ENCODE measurements around the gene PLA1A.
"Not testable (repeated sequence)": the region's sequence is repeated elsewhere in the genome, so short reads cannot be mapped to it uniquely, and the experiment has no call there.

PLA1A gene

GRCh38 chr3:119665954-119666559, 68.4 kb downstream of the PLA1A start:
- no peak for DNase-seq

DNA sequence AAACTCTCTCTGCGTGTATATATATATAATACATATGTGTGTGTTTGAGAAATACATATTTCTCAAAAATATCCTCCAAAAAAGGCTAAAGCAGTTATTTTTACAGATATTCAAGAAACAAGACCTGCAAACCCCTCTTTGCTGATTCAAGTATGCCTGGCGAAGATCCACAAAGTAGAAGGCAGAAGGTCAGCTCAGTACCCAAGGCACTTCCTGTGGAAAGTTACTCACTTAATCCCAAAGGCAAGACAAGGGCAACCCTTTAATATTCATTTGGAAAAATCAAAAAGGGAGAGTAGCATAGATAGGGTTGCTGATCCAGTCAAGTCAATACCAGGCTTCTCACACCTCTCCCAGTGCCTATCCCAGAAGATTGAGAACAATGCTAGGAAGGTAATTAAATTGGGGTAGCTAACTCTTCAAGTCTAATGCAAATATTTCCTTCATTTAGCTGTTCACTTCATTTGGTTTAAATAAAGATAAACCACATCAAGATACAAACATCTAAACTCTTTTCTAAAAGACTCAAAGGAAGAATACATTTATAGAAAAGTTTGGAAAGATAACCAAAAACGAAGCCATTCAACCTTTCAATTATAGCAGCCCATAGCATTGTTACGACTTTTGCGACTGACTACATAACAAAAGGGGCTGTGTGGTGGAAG, 72.4 kb downstream of the PLA1A start:
- DNase-seq, result no peak

DNA sequence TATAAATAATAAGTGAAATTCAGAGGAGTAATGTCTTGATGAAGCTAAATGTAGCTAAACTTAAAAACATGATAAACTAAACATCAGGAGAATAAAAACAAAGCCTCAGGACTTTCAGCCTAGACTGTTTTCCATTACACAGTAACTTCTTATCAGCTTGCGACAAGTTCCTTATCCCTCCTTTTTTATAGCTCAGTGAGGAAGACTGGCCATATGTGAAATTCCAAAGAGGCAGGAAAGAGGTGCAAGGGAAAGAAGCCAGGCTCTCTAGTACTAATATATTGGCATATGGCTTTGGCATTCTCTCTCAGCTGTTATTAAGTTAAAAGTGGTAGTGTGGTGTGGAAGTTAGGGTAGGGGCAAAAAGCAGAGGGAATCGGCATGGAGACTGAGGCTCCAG, 75.1 kb downstream of the PLA1A start:
- no peak for DNase-seq

GRCh38 chr3:119673875-119674274, 76.2 kb downstream of the PLA1A start:
- DNase-seq, result no peak

DNA sequence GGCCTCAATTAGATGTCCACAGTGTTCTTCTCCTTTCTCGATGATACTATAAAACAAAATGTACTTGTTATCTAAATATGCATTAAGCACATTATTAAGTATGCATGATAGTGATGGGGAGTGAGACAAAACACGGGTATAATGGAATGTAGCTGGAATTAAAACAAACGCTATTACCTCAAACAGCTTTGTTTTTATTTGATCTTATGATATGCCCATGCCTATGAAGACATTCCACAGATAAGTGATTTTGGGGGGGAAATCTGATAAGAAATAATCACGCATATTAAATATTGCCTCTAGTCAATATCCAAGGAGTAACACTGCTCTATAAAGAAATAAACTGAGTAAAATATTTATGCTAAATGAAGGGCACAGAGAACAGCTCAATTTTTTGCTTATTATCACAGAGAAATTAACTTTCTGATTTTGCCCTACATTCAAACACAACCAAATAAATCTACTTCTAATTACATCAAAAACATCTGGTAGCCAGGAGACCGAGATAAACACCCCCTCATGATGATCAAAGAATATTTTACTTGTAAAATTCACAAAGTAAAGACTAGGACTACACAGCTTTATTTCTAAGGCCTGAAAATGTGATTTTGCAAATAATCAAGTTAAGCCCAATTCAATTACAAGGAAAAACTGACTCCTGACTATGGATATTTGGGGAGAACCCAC, 77.6 kb downstream of the PLA1A start:
- DNase-seq, result no peak

- no peak for DNase-seq
Observed at GRCh38 chr3:119676020-119676419, 78.3 kb downstream of the PLA1A start.

DNA sequence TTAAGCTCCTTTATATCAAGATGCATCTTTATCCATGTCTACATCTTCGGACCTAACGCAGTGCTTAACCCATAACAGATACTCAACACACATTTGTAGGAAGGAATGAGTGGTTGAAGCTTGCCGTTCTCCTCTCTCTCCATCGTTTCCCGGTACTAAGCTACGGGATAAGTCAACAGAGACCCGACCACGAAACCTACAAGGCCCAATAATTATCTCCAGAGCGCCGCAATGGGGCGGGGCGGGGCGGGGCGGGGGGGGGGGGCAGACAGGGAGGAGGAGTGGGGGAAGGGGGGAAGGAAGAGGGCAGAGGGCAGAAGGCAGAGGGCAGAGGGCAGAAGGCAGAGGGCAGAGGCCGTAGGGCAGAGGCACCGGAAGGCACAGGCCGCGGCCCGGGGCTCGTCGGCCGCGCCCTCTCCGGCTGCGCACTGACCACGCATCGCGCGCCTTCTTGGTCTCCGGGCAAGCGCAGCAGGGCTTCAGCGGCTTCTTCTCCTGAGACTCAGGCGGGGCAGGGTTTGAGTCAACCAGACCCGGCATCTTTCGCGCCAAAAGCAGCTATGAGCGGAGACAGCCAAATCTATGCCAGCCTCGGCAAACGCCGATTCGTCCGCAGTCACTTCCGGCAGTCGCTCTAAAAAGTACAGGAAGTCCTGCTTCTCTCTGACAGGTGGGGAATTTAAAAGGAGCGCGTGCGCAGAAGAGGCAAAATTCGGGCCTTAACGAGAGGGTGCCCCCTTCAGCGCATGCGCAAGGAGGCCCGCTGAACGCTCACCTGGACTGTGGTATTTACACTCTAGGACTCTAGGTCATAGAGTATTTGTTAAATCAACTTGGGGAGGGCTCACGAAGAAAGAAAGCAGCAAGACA, 79.3 kb downstream of the PLA1A start, which contains the start of gene COX17:
COX17 (minus strand) TSS at position 636 of the 870 bp plus-strand sequence; CDS start at position 540, 96 bp downstream.
- peak; percentile 98 for DNase-seq

GRCh38 chr3:119677641-119677934, 79.9 kb downstream of the PLA1A start:
- no peak for DNase-seq

DNA sequence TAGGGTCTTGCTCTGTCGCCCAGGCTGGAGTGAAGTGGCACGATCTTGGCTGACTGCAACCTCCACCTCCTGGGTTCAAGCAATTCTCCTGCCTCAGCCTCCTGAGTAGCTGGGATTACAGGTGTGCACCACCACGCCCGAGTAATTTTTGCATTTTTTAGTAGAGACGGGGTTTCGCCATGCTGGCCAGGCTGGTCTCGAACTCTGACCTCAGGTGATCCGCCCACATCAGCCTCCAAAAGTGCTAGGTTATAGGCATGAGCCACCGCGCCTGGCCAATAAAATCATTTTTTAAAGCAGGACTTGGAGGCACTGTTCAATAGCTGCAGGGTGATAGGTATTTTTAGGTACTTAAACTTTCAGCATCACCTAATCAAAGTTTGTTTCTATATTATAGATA, 80.5 kb downstream of the PLA1A start:
- DNase-seq, result not testable (repeated sequence)

All from kidney glomerular epithelial cell (primary cell).